ENCODE measurements around the gene SDHAF3. TPM values are rescaled to one million over a fixed set of nuclear protein-coding genes. Genes with fewer than 3 reads are reported as not detected.

SDHAF3 gene
- total RNA-seq, 1 experiment from 2014 or later, result 9.2 TPM

DNA sequence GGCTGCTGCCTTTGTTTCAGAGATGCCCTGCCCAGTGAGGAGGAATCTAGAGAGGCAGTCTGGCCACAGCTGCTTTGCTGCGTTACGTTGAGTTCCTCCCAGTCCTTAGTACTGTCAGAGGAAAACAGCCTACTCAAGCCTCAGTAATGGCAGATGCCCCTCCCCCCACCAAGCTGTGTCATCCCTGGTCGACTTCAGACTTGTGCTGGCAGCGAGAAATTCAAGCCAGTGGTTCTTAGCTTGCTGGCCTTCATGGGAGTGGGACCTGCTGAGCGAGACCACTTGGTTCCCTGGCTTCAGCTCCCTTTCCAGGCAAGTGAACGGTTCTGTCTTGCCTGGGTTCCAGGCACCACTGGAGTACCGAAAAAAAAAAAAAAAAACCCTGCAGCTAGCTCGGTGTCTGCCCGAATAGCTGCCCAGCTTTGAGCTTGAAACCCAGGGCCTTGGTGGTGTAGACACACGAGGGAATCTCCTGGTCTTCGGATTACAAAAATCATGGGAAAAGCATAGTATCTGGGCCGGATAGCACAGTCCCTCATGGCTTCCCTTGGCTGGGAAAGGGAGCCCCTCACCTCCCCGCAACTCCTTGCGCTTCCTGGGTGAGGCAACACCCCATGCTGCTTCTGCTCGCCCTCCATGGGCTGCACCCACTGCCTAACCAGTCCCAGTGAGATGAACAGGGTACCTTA, 9.1 kb downstream of the SDHAF3 start:
- no peak for DNase-seq
- H3K27me3 Mint-ChIP-seq (ENCODE audit: unreplicated experiment), result no peaks in the 10 kb centered on the region
- H3K36me3 Mint-ChIP-seq (ENCODE audit: insufficient read depth, unreplicated experiment), result no peaks in the 10 kb centered on the region
- H3K4me3 Mint-ChIP-seq (ENCODE audit: low read depth, unreplicated experiment), result no peak overlapping the region
- no peaks in the 10 kb centered on the region for H3K4me1 Mint-ChIP-seq (ENCODE audit: low read depth, unreplicated experiment)
- intact Hi-C loops (cut with micrococcal nuclease; ENCODE audit: unreplicated experiment), result no loop called here
- peaks cover 8% of the 10 kb centered on the region for H3K9me3 Mint-ChIP-seq (ENCODE audit: low read depth, unreplicated experiment)
- CTCF ChIA-PET, result no interaction called here
- no TSS peak for BruUV-seq (replicated peaks)
- no peak overlapping the region for H3K27ac Mint-ChIP-seq (ENCODE audit: unreplicated experiment)
- TF ChIP-seq, protein P1, sequence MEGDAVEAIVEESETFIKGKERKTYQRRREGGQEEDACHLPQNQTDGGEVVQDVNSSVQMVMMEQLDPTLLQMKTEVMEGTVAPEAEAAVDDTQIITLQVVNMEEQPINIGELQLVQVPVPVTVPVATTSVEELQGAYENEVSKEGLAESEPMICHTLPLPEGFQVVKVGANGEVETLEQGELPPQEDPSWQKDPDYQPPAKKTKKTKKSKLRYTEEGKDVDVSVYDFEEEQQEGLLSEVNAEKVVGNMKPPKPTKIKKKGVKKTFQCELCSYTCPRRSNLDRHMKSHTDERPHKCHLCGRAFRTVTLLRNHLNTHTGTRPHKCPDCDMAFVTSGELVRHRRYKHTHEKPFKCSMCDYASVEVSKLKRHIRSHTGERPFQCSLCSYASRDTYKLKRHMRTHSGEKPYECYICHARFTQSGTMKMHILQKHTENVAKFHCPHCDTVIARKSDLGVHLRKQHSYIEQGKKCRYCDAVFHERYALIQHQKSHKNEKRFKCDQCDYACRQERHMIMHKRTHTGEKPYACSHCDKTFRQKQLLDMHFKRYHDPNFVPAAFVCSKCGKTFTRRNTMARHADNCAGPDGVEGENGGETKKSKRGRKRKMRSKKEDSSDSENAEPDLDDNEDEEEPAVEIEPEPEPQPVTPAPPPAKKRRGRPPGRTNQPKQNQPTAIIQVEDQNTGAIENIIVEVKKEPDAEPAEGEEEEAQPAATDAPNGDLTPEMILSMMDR (IDR thresholded peaks at IDR 0.05; ENCODE audit: unreplicated experiment), result no peak

DNA sequence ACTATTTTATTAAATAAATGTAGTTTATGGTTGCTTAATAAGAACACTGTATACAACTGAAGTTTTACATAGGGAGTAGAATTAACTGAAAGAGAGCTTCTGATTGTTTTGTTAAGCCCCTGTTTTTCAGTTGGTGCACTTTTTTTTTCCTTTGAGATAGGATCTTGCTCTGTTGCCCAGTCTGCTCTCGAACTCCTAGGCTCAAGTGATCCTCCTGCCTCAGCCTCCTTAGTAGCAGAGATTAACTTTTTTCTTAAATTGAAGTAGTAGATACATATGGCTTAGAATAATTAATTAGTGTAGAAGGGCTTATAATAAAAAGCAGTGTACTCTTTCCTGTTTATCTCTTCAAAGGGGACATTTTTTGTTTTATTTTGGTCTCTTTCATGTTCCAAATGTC, 11.2 kb downstream of the SDHAF3 start:
- intact Hi-C loops (cut with micrococcal nuclease; ENCODE audit: unreplicated experiment), result no loop called here
- Mint-ChIP-seq H3K4me1 (ENCODE audit: low read depth, unreplicated experiment) (no peaks in the 10 kb centered on the region), H3K27ac (ENCODE audit: unreplicated experiment) (no peak overlapping the region), H3K4me3 (ENCODE audit: low read depth, unreplicated experiment) (no peak overlapping the region), H3K36me3 (ENCODE audit: insufficient read depth, unreplicated experiment) (no peaks in the 10 kb centered on the region), H3K9me3 (ENCODE audit: low read depth, unreplicated experiment) (peaks cover 5% of the 10 kb centered on the region), H3K27me3 (ENCODE audit: unreplicated experiment) (no peaks in the 10 kb centered on the region)
- BruUV-seq (replicated peaks), result no TSS peak
- CTCF ChIA-PET, result no interaction called here
- TF ChIP-seq, protein P1 (IDR thresholded peaks at IDR 0.05; ENCODE audit: unreplicated experiment), result no peak
- no peak for DNase-seq

DNA sequence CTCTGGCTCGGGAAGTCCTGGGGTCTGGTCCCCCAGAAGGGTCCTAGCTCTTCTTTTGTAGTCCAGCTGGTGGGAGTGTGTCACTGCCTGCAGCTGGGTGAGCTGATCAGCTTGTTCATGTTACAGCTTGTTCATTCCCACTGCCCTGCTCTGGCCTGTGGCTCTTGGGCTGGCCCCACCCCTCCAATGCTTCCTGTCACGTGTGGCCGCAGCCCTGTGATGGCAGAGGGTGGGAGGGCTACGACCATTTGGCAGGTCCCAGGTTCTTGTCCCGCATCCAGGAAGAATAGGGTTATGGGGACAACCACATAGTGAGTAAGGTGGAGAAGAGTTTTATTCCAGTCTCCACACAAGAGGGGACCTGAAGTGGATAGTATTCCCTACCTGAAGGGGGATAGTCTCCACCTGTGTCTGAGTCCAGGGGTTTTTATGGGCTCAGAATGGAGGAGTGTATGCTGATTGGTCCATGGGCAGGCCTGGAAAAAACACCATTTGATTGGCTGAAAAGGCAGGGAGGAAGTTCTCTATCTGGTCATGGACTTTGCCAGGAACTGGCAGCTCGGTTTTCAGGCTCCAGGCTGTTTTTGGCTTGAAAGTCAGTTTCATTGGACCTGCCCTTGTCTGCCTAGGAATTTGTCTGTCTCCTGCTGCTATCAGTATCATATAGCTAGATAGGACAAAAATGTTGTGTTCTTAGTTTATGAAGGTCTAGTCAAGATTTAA, 13.1 kb downstream of the SDHAF3 start:
- intact Hi-C loops (cut with micrococcal nuclease; ENCODE audit: unreplicated experiment), result no loop called here
- BruUV-seq (replicated peaks), result no TSS peak
- Mint-ChIP-seq H3K9me3 (ENCODE audit: low read depth, unreplicated experiment) (no peaks in the 10 kb centered on the region), H3K27ac (ENCODE audit: unreplicated experiment) (no peak overlapping the region), H3K36me3 (ENCODE audit: insufficient read depth, unreplicated experiment) (no peaks in the 10 kb centered on the region), H3K4me1 (ENCODE audit: low read depth, unreplicated experiment) (no peaks in the 10 kb centered on the region), H3K27me3 (ENCODE audit: unreplicated experiment) (no peaks in the 10 kb centered on the region), H3K4me3 (ENCODE audit: low read depth, unreplicated experiment) (no peak overlapping the region)
- DNase-seq, result no peak
- CTCF ChIA-PET, result no interaction called here
- TF ChIP-seq, protein P1 (IDR thresholded peaks at IDR 0.05; ENCODE audit: unreplicated experiment), result no peak

DNA sequence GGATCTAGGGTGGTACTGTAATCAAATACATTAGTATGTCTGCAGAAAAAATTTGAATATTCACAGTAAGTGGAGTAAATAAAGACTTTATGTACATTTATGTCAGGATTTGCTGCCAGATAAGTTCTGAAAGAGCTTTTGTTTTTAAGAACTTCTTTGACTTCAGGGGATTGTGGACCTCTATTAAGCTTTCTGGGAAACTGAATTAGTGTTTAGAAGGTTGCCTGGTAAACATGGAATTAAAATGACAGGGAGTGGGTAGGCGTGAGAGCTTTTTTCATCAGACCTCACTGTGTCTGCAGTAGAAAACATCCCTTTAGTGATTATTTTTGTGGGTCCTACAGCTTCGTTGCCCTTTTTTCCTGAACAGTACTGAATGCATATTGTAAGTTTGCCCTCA, 15.7 kb downstream of the SDHAF3 start:
- TF ChIP-seq, protein P1 (IDR thresholded peaks at IDR 0.05; ENCODE audit: unreplicated experiment), result no peak
- CTCF ChIA-PET, result no interaction called here

More for the DNA sequence above, 15.7 kb downstream of the SDHAF3 start:
- BruUV-seq (replicated peaks), result no TSS peak
- no peak overlapping the region for H3K4me3 Mint-ChIP-seq (ENCODE audit: low read depth, unreplicated experiment)
- no peak overlapping the region for H3K27ac Mint-ChIP-seq (ENCODE audit: unreplicated experiment)
- no peaks in the 10 kb centered on the region for H3K36me3 Mint-ChIP-seq (ENCODE audit: insufficient read depth, unreplicated experiment)
- H3K9me3 Mint-ChIP-seq (ENCODE audit: low read depth, unreplicated experiment), result no peaks in the 10 kb centered on the region
- intact Hi-C loops (cut with micrococcal nuclease; ENCODE audit: unreplicated experiment), result no loop called here
- no peaks in the 10 kb centered on the region for H3K4me1 Mint-ChIP-seq (ENCODE audit: low read depth, unreplicated experiment)
- DNase-seq, result no peak
- H3K27me3 Mint-ChIP-seq (ENCODE audit: unreplicated experiment), result no peaks in the 10 kb centered on the region

All from Calu3 (cell line).